ENCODE measurements around the gene COLEC11.

- TF ChIP-seq CTCF (IDR thresholded peaks at IDR 0.05) (no peak), EP300 (IDR thresholded peaks at IDR 0.05) (no peak)
Measured at GRCh38 chr2:3598197-3598910, 3.4 kb downstream of the COLEC11 start.
